ENCODE results near the gene MRPL34. TPM values are rescaled to one million over a fixed set of nuclear protein-coding genes. Genes with fewer than 3 reads are reported as not detected.

Gene MRPL34
- total and polyA plus RNA-seq, 9 of the 15 experiments (the other 6 are each of a cell fraction or from before 2014, with no cell fraction given), result 11.5 to 256 (median 72.5) TPM

DNA sequence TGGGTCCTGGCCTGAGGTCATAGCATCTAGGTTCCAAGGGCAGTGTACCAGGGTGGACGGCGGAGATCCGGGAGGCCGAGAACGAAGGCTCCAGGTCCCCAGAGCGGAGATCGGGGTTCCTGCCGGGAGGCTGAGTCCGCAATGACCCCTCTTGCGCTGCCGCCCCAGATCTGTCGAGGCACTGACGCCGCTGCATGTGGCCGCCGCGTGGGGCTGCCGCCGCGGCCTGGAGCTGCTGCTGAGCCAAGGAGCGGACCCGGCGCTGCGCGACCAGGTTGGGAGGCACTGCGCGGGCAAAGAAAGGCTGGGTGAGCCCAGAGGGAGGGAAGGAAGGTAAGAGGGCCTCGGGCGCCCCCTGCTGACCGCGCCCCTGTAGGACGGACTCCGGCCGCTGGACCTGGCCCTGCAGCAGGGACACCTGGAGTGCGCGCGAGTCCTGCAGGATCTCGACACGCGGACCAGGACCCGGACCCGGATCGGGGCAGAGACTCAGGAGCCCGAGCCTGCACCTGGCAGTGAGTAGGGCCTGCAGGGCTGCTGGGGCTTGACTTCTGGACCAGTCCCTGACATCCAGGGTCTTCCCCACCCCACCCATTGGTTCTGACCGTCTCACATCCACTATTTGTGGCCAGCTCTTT lies 23.1 kb upstream of the MRPL34 start (continued):
- TF ChIP-seq ZNF274 (IDR thresholded peaks at IDR 0.05; ENCODE audit: borderline replicate concordance, low read depth, low read length) (no peak), FOXK2 (conservative IDR thresholded peaks at IDR 0.05 in 1 of 2, IDR thresholded peaks at IDR 0.05 in 1 of 2; ENCODE audit: low read depth in 2 of 2) (no peak), ZNF408 (CRISPR knock-in tag; IDR thresholded peaks at IDR 0.05; ENCODE audit: low read depth) (no peak), SAFB2 (IDR thresholded peaks at IDR 0.05; ENCODE audit: borderline replicate concordance, low read depth, low read length, severe bottlenecking) (no peak), TBL1XR1 (IDR thresholded peaks at IDR 0.05; ENCODE audit: low read length in 2 of 2) (no peak), PYGO2 (tag; IDR thresholded peaks at IDR 0.05) (no peak), NFXL1 (CRISPR knock-in tag; IDR thresholded peaks at IDR 0.05) (no peak), PTTG1 (tag; IDR thresholded peaks at IDR 0.05; ENCODE audit: low read depth) (no peak), ARID1B (IDR thresholded peaks at IDR 0.05) (no peak), MTF1 (CRISPR knock-in tag; IDR thresholded peaks at IDR 0.05; ENCODE audit: borderline replicate concordance) (no peak), TCF3 (CRISPR knock-in tag; IDR thresholded peaks at IDR 0.05) (no peak), TEAD2 (tag; IDR thresholded peaks at IDR 0.05) (no peak), RUNX1 (IDR thresholded peaks at IDR 0.05; ENCODE audit: low read depth) (no peak), NFRKB (IDR thresholded peaks at IDR 0.05; ENCODE audit: low read depth) (no peak), ZBTB8A (IDR thresholded peaks at IDR 0.05; ENCODE audit: partially characterized antibody) (no peak), HDAC1 (IDR thresholded peaks at IDR 0.05) (0 out of 4 replicates have a peak, but pooled peaks of 1 of the 2 experiments have one; percentile 25), THRB (CRISPR knock-in tag; conservative IDR thresholded peaks at IDR 0.05) (0 out of 2 replicates have a peak, but pooled peaks have one; percentile 21), ZNF24 (IDR thresholded peaks at IDR 0.05) (0 out of 2 replicates have a peak, but pooled peaks have one; percentile 6), ZNF512 (tag; IDR thresholded peaks at IDR 0.05) (no peak), HDAC6 (IDR thresholded peaks at IDR 0.05; ENCODE audit: low read depth, low read length) (no peak), FOXA3 (CRISPR knock-in tag; conservative IDR thresholded peaks at IDR 0.05 in 1 of 2, IDR thresholded peaks at IDR 0.05 in 1 of 2) (no peak), KDM2B (CRISPR knock-in tag; IDR thresholded peaks at IDR 0.05) (peak; percentile 81; the same call in 1 of the 2 replicates)
- TF ChIP-seq, protein P1, sequence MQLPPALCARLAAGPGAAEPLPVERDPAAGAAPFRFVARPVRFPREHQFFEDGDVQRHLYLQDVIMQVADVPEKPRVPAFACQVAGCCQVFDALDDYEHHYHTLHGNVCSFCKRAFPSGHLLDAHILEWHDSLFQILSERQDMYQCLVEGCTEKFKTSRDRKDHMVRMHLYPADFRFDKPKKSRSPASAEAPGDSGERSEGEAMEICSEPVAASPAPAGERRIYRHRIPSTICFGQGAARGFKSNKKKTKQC (CRISPR knock-in tag; IDR thresholded peaks at IDR 0.05), result no peak
- TF ChIP-seq, protein P2, sequence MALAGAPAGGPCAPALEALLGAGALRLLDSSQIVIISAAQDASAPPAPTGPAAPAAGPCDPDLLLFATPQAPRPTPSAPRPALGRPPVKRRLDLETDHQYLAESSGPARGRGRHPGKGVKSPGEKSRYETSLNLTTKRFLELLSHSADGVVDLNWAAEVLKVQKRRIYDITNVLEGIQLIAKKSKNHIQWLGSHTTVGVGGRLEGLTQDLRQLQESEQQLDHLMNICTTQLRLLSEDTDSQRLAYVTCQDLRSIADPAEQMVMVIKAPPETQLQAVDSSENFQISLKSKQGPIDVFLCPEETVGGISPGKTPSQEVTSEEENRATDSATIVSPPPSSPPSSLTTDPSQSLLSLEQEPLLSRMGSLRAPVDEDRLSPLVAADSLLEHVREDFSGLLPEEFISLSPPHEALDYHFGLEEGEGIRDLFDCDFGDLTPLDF (CRISPR knock-in tag; IDR thresholded peaks at IDR 0.05), result 0 out of 2 replicates have a peak, but pooled peaks have one; percentile 71

Measured in K562 (cell line).